SH-SY5Y (cell line): Measurements from ENCODE around the gene PTPRG.

Experiments used
- GATA2 ChIP-seq: IDR thresholded peaks from 2 replicates; pipeline ENCODE4 v1.6.1; 2011; ENCODE audit warnings: mild to moderate bottlenecking, low read depth, low read length
- GATA3 ChIP-seq: IDR thresholded peaks from 2 replicates; pipeline ENCODE4 v1.6.1; 2011; ENCODE audit warnings: low read depth, mild to moderate bottlenecking, low read length, moderate library complexity

DNA sequence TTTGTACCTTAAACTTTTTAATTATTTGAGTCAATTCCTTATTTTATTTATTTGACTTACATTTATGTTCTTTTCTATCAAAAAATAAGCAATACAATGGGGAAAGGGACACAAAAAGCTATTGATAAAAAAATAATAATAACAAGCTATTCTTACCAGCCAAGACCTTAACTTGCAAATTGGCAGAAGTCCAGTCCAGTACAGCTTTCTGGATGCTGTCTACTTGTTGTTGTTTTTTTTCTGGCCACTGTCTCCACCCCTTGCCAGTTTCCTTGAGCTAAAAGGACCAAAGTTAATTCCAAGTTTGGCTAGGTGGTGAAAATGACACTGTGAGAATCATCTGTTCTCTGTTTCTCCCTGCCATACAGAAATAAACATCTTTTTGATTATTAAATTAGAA lies 232.2 kb downstream of the PTPRG start:
- no peak for TF ChIP-seq GATA3
- TF ChIP-seq GATA2 = no peak
